Vagina (tissue), 2 donors: ENCODE data around the gene SPDYE17. TPM values are rescaled to one million over a fixed set of nuclear protein-coding genes. Genes with fewer than 3 reads are reported as not detected.
A peak's percentile ranks its signal among the peaks of the same experiment; 100 is the strongest.
"Not testable (repeated sequence)": the region's sequence is repeated elsewhere in the genome, so short reads cannot be mapped to it uniquely, and the experiment has no call there.

Experiments
- DNase-seq, 2 donors: peaks; one replicate each; pipeline ENCODE4 v3.0.0-alpha.2; 2017; ENCODE audit errors: extremely low spot score in 2 of 2
- H3K27ac ChIP-seq: fragments of 200-600 bp; sonication (generic); one replicate; pipeline ENCODE4 v1.5.1; 2019
- H3K27me3 ChIP-seq: fragments of 200-600 bp; sonication (generic); one replicate; pipeline ENCODE4 v1.5.1; 2019
- H3K36me3 ChIP-seq, 2 donors: fragments of 200-600 bp; sonication (generic); one replicate each; pipeline ENCODE4 v1.5.1; 2017 to 2019
- H3K4me1 ChIP-seq: fragments of 200-600 bp; sonication (generic); one replicate; pipeline ENCODE4 v1.5.1; 2019
- H3K4me3 ChIP-seq, 2 donors: fragments of 200-600 bp; sonication (generic); 1 replicate in 1 of 2; 2 replicates in 1 of 2; pipeline ENCODE4 v1.5.1; 2016 to 2019
- H3K9me3 ChIP-seq: fragments of 200-600 bp; sonication (generic); one replicate; pipeline ENCODE4 v1.5.1; 2019
- intact Hi-C: fragments of 100-400 bp; cut with DNase I; formaldehyde crosslinking; loops from one replicate; pipeline ENCODE4 v1.15.1; 2023
- total RNA-seq: library from RNA; depleted of rRNA; stranded (reverse); fragments of >200 nt; gene quantifications from one replicate; pipeline ENCODE4 v1.2.3, GENCODE V29; 2016

SPDYE17 gene
- not detected for total RNA-seq

GRCh38 chr7:77032261-77032660, at the start of gene SPDYE17:
Gene SPDYE17 (minus strand): TSS chr7:77032361. CDS start chr7:77030570, 1,791 bp downstream.
- H3K4me1 ChIP-seq, H3K27me3 ChIP-seq, H3K36me3 ChIP-seq, H3K9me3 ChIP-seq, intact Hi-C loops, DNase-seq, H3K27ac ChIP-seq, H3K4me3 ChIP-seq: not testable (repeated sequence)

GRCh38 chr7:77080236-77080635, 48.1 kb upstream of the SPDYE17 start:
- H3K27me3 ChIP-seq, H3K9me3 ChIP-seq, H3K4me3 ChIP-seq, intact Hi-C loops, H3K4me1 ChIP-seq, H3K27ac ChIP-seq, DNase-seq, H3K36me3 ChIP-seq: not testable (repeated sequence)

GRCh38 chr7:77079624-77080023, 47.5 kb upstream of the SPDYE17 start:
- not testable (repeated sequence) for H3K4me3 ChIP-seq, H3K4me1 ChIP-seq

GRCh38 chr7:77079112-77079511, 47.0 kb upstream of the SPDYE17 start:
- H3K27me3 ChIP-seq, H3K4me3 ChIP-seq, DNase-seq, H3K9me3 ChIP-seq, intact Hi-C loops, H3K27ac ChIP-seq, H3K4me1 ChIP-seq, H3K36me3 ChIP-seq: not testable (repeated sequence)

More at GRCh38 chr7:77079624-77080023, 47.5 kb upstream of the SPDYE17 start:
- DNase-seq, H3K27ac ChIP-seq, H3K9me3 ChIP-seq, intact Hi-C loops, H3K27me3 ChIP-seq, H3K36me3 ChIP-seq: not testable (repeated sequence)

GRCh38 chr7:77077060-77077459, 44.9 kb upstream of the SPDYE17 start:
- H3K27ac ChIP-seq, H3K4me3 ChIP-seq, H3K36me3 ChIP-seq, H3K9me3 ChIP-seq, intact Hi-C loops, H3K4me1 ChIP-seq, DNase-seq, H3K27me3 ChIP-seq: not testable (repeated sequence)

- H3K4me1 ChIP-seq, H3K36me3 ChIP-seq, intact Hi-C loops, H3K4me3 ChIP-seq, DNase-seq, H3K27ac ChIP-seq, H3K27me3 ChIP-seq, H3K9me3 ChIP-seq: not testable (repeated sequence)
These were observed 42.7 kb upstream of the SPDYE17 start for GRCh38 chr7:77074786-77075396.

- H3K36me3 ChIP-seq, H3K4me1 ChIP-seq, DNase-seq, H3K27ac ChIP-seq, intact Hi-C loops, H3K27me3 ChIP-seq, H3K9me3 ChIP-seq, H3K4me3 ChIP-seq: not testable (repeated sequence)
These were observed 38.9 kb upstream of the SPDYE17 start for GRCh38 chr7:77071108-77071507.

- H3K36me3 ChIP-seq, H3K27ac ChIP-seq, H3K9me3 ChIP-seq, H3K27me3 ChIP-seq, H3K4me3 ChIP-seq, intact Hi-C loops, H3K4me1 ChIP-seq, DNase-seq: not testable (repeated sequence)
These were observed 33.7 kb upstream of the SPDYE17 start for GRCh38 chr7:77065869-77066268.

- H3K9me3 ChIP-seq, H3K4me3 ChIP-seq, H3K4me1 ChIP-seq, H3K27ac ChIP-seq, H3K27me3 ChIP-seq, DNase-seq, intact Hi-C loops, H3K36me3 ChIP-seq: not testable (repeated sequence)
These were observed 31.6 kb upstream of the SPDYE17 start for GRCh38 chr7:77063732-77064131.

- H3K27me3 ChIP-seq, intact Hi-C loops, H3K4me3 ChIP-seq, H3K27ac ChIP-seq, H3K4me1 ChIP-seq, H3K36me3 ChIP-seq, H3K9me3 ChIP-seq, DNase-seq: not testable (repeated sequence)
These were observed 30.4 kb upstream of the SPDYE17 start, which contains the start of gene SPDYE18 for GRCh38 chr7:77062557-77062956. Gene SPDYE18 (minus strand): TSS chr7:77062558. CDS start chr7:77060512, 2,046 bp downstream.

GRCh38 chr7:77026349-77026748, 5.8 kb downstream of the SPDYE17 start:
- intact Hi-C loops, H3K27ac ChIP-seq, H3K4me1 ChIP-seq, H3K27me3 ChIP-seq, H3K9me3 ChIP-seq, H3K4me3 ChIP-seq, DNase-seq, H3K36me3 ChIP-seq: not testable (repeated sequence)

GRCh38 chr7:77010074-77010680, 22.0 kb downstream of the SPDYE17 start:
- H3K4me3 ChIP-seq, H3K36me3 ChIP-seq, H3K9me3 ChIP-seq, H3K4me1 ChIP-seq, H3K27ac ChIP-seq, H3K27me3 ChIP-seq, intact Hi-C loops: not testable (repeated sequence)
- peak; percentile 3 for DNase-seq
